Ramos (cell line): ENCODE measurements around the gene SAYSD1.
"Not testable (repeated sequence)": the region's sequence is repeated elsewhere in the genome, so short reads cannot be mapped to it uniquely, and the experiment has no call there.

Experiments used
- in situ Hi-C: fragments of 300-500 bp; cut with MboI; formaldehyde crosslinking; loops from one replicate; pipeline ENCODE4 v1.14.3; 2022; ENCODE audit warnings: low sequenced_read_pairs; ENCODE audit not compliant: unreplicated experiment

SAYSD1 gene

GRCh38 chr6:39114704-39115599 is at the start of gene SAYSD1:
Gene SAYSD1, minus strand, starts transcription at chr6:39115186. Its CDS starts 97 bp downstream, at chr6:39115089.
- in situ Hi-C loops = no loop called here

- in situ Hi-C loops = no loop called here
Observed at GRCh38 chr6:39157511-39157910, 42.5 kb upstream of the SAYSD1 start.

- in situ Hi-C loops = no loop called here
Observed at GRCh38 chr6:39156801-39157200, 41.8 kb upstream of the SAYSD1 start.

- in situ Hi-C loops = no loop called here
Observed at GRCh38 chr6:39154705-39155104, 39.7 kb upstream of the SAYSD1 start.

- in situ Hi-C loops = no loop called here
Observed at GRCh38 chr6:39153766-39154397, 38.9 kb upstream of the SAYSD1 start.

GRCh38 chr6:39152262-39152661 is 37.3 kb upstream of the SAYSD1 start:
- in situ Hi-C loops = no loop called here

GRCh38 chr6:39151211-39151610 is 36.2 kb upstream of the SAYSD1 start:
- in situ Hi-C loops = no loop called here

GRCh38 chr6:39144481-39145173 is 29.6 kb upstream of the SAYSD1 start:
- in situ Hi-C loops = no loop called here

GRCh38 chr6:39143238-39143930 is 28.4 kb upstream of the SAYSD1 start:
- in situ Hi-C loops = no loop called here

- in situ Hi-C loops = no loop called here
Observed at GRCh38 chr6:39140556-39141167, 25.7 kb upstream of the SAYSD1 start.

GRCh38 chr6:39137245-39137644 is 22.3 kb upstream of the SAYSD1 start:
- in situ Hi-C loops = no loop called here

GRCh38 chr6:39136207-39136606 is 21.2 kb upstream of the SAYSD1 start:
- in situ Hi-C loops = not testable (repeated sequence)

GRCh38 chr6:39134761-39135160 is 19.8 kb upstream of the SAYSD1 start:
- in situ Hi-C loops = not testable (repeated sequence)

- in situ Hi-C loops = no loop called here
Observed at GRCh38 chr6:39130691-39131090, 15.7 kb upstream of the SAYSD1 start.

GRCh38 chr6:39128832-39129231 is 13.8 kb upstream of the SAYSD1 start:
- in situ Hi-C loops = no loop called here

GRCh38 chr6:39128106-39128505 is 13.1 kb upstream of the SAYSD1 start:
- in situ Hi-C loops = no loop called here

- in situ Hi-C loops = no loop called here
Observed at GRCh38 chr6:39124114-39124513, 9.1 kb upstream of the SAYSD1 start.

- in situ Hi-C loops = no loop called here
Observed at GRCh38 chr6:39118921-39119320, 3.9 kb upstream of the SAYSD1 start.

GRCh38 chr6:39114388-39114703 is 640 bp downstream of the SAYSD1 start:
- in situ Hi-C loops = no loop called here

GRCh38 chr6:39113788-39114187 is 1.2 kb downstream of the SAYSD1 start:
- in situ Hi-C loops = no loop called here
